K562 (cell line): Measurements from ENCODE around the gene ZNF689. TPM values are rescaled to one million over a fixed set of nuclear protein-coding genes. Genes with fewer than 3 reads are reported as not detected.
"Not testable (repeated sequence)": the region's sequence is repeated elsewhere in the genome, so short reads cannot be mapped to it uniquely, and the experiment has no call there.

Experiments used
- ATAC-seq: fragments of 200-7000 bp; cut with Tn5 transposase; 3 replicates; pipeline ENCODE4 v1.9.1; 2020; ENCODE audit warnings: moderate library complexity
- BruUV-seq: library from RNA; stranded (reverse); fragments of 400-500 nt; replicated peaks from 2 replicates; lab custom pipeline; 2021; lab: Mats Ljungman, UMichigan
- CTCF ChIA-PET: fragments of 300-600 bp; formaldehyde crosslinking; extraction: SDS; loops from one replicate; lab custom pipeline; 2021; ENCODE audit warnings: low intra/inter-chr PET ratio; lab: Yijun Ruan, JAX
- POLR2A ChIA-PET: fragments of 300-600, 350-650 bp; sonication (Branson Sonifier 250); formaldehyde crosslinking; extraction: SDS; loops from one replicate; lab custom pipeline; 2021; ENCODE audit warnings: antibody characterized with exemption, inconsistent platforms; lab: Yijun Ruan, JAX
- DNase-seq, 4 experiments: peaks; one replicate each; pipeline versions ENCODE4 v3.0.0 to v3.0.0-alpha.2; 2011 to 2018; ENCODE audit warnings: low spot score in 3 of 4, mixed read lengths in 3 of 4; ENCODE audit errors: extremely low read depth in 1 of 4
- FAIRE-seq: peaks from 2 replicates; lab custom pipeline; 2011; peaks lifted over from hg19 to GRCh38; lab: Jason Lieb, UNC
- H2AFZ ChIP-seq: 2 replicates; pipeline ENCODE4 v1.6.0; 2011; ENCODE audit warnings: low read depth, low read length, control low read depth, inconsistent platforms
- H3K27ac ChIP-seq: fragments of 200-600 bp; 3 replicates; pipeline ENCODE4 v1.8.0; 2011; ENCODE audit warnings: low read depth, mild to moderate bottlenecking, control low read depth, inconsistent platforms, low read length, moderate library complexity, mixed read lengths; ENCODE audit errors: extremely low read depth
- H3K27me3 ChIP-seq, 2 experiments: fragments of 300-600 bp in 1 of 2; 2 replicates in 1 of 2; 3 replicates in 1 of 2; pipeline versions ENCODE4 v1.6.0 to v1.8.0; 2011; ENCODE audit warnings: inconsistent platforms in 2 of 2, low read length in 2 of 2, mild to moderate bottlenecking in 1 of 2, mixed read lengths in 1 of 2, moderate library complexity in 1 of 2; ENCODE audit not compliant: control insufficient read depth in 2 of 2, insufficient read depth in 2 of 2
- H3K36me3 ChIP-seq: fragments of 300-600 bp; 3 replicates; pipeline ENCODE4 v1.8.0; 2011; ENCODE audit warnings: mild to moderate bottlenecking, low read length, inconsistent platforms; ENCODE audit not compliant: control insufficient read depth, insufficient read depth
- H3K4me1 ChIP-seq, 2 experiments: fragments of 200-600 bp in 1 of 2; replicated peaks in 1 of 2; 2 replicates in 1 of 2; 3 replicates in 1 of 2; pipeline versions ENCODE4 v1.5.1 to v1.8.0; 2011; ENCODE audit warnings: inconsistent platforms in 2 of 2, low read length in 2 of 2, mild to moderate bottlenecking in 1 of 2, mixed read lengths in 1 of 2, moderate library complexity in 1 of 2; ENCODE audit not compliant: control insufficient read depth in 2 of 2, insufficient read depth in 2 of 2
- H3K4me2 ChIP-seq: 2 replicates; pipeline ENCODE4 v1.6.1; 2011; ENCODE audit warnings: low read length, control low read depth, inconsistent platforms, mixed read lengths; ENCODE audit not compliant: insufficient read depth
- H3K4me3 ChIP-seq: fragments of 200-600 bp; sonication (generic), shearing (Covaris generic); 2 replicates; pipeline ENCODE4 v1.5.1; 2016; ENCODE audit warnings: control low read depth, inconsistent platforms
- H3K79me2 ChIP-seq: fragments of 200-600 bp; 3 replicates; pipeline ENCODE4 v1.8.0; 2011; ENCODE audit warnings: low read length, inconsistent platforms; ENCODE audit not compliant: control insufficient read depth, insufficient read depth
- H3K9ac ChIP-seq, 2 experiments: 2 replicates each; pipeline versions ENCODE4 v1.6.0 to v1.6.1; 2011; ENCODE audit warnings: low read depth in 2 of 2, low read length in 2 of 2, control low read depth in 1 of 2, inconsistent platforms in 1 of 2, mild to moderate bottlenecking in 1 of 2, mixed read lengths in 1 of 2; ENCODE audit not compliant: insufficient read depth in 1 of 2
- H3K9me1 ChIP-seq: one replicate; pipeline ENCODE4 v1.6.0; 2011; ENCODE audit warnings: inconsistent platforms, mild to moderate bottlenecking, low read length, moderate library complexity; ENCODE audit not compliant: control insufficient read depth, insufficient read depth
- H3K9me3 ChIP-seq: replicated peaks from 2 replicates; pipeline ENCODE4 v1.5.1; 2011; ENCODE audit warnings: low read depth, low read length, inconsistent platforms; ENCODE audit not compliant: control insufficient read depth, insufficient read depth
- H4K20me1 ChIP-seq: replicated peaks from 2 replicates; pipeline ENCODE4 v1.6.1; 2011; ENCODE audit warnings: low read length, inconsistent platforms, mixed read lengths; ENCODE audit not compliant: control insufficient read depth, insufficient read depth
- ATF7 ChIP-seq: fragments of 450-650 bp; IDR thresholded peaks from 2 replicates; pipeline ENCODE4 v1.7.1; 2014; ENCODE audit warnings: mild to moderate bottlenecking, moderate library complexity
- RBM25 ChIP-seq: fragments of 200-400 bp; formaldehyde crosslinking; IDR thresholded peaks from 2 replicates; pipeline ENCODE4 v1.6.1; 2018; ENCODE audit warnings: low read length, low read depth, moderate library complexity; ENCODE audit not compliant: severe bottlenecking
- TBP ChIP-seq: optimal IDR thresholded peaks from 2 replicates; pipeline ENCODE3; 2011; ENCODE audit warnings: low read depth, low read length, improper control_type of control experiment
- ZNF121 ChIP-seq: sonication (generic); formaldehyde crosslinking; conservative IDR thresholded peaks from 2 replicates; pipeline ENCODE4 v1.8.0; 2022; ENCODE audit warnings: missing genetic modification reagents
- WGBS: fragments of 100-300 bp; shearing (Covaris generic); methylation state at CpG from one replicate; pipeline ENCODE4 v1.1.6; 2016; ENCODE audit warnings: low coverage, mixed read lengths; ENCODE audit not compliant: insufficient coverage; ENCODE audit errors: missing lambda C conversion rate; 5-methylcytosine and 5-hydroxymethylcytosine counted together
- in situ Hi-C: fragments of 300-500 bp; cut with MboI; formaldehyde crosslinking; loops from 4 replicates; pipeline ENCODE4 v1.15.0; 2018; ENCODE audit warnings: inconsistent platforms, mixed read lengths
- intact Hi-C: fragments of 100-400 bp; cut with micrococcal nuclease; formaldehyde crosslinking; loops from 2 replicates; pipeline ENCODE4 v1.14.2; 2022
- polyA plus RNA-seq, 8 experiments: library from polyadenylated mRNA; depleted of rRNA in 4 of 8; stranded (reverse) in 5 of 8; unstranded in 3 of 8; fragments of >200 nt; fragmentation: Nextera tagmentation in 2 of 8; fragmentation: Illumina TruSeq in 1 of 8; extraction: Ambion mirVana in 2 of 8; extraction: Trizol in 1 of 8; gene quantifications; 2 replicates each; pipeline versions ENCODE4 v1.2.1 to v1.2.3, GENCODE V29; 2011 to 2014; ENCODE audit warnings: inconsistent platforms in 1 of 8, missing spikeins in 1 of 8
- total RNA-seq, 7 experiments: library from RNA; depleted of rRNA in 6 of 7; stranded (reverse); fragments of >200 nt in 6 of 7; fragmentation: Illumina TruSeq in 2 of 7; extraction: Trizol in 2 of 7; gene quantifications; 2 replicates each; pipeline versions ENCODE4 v1.2.1 to v1.2.3, GENCODE V29; 2011 to 2021; ENCODE audit warnings: low replicate concordance in 1 of 7

Gene ZNF689
- total and polyA plus RNA-seq, 9 of the 15 experiments (the other 6 are each of a cell fraction or from before 2014, with no cell fraction given): 5.4 to 15.4 (median 10.8) TPM

DNA sequence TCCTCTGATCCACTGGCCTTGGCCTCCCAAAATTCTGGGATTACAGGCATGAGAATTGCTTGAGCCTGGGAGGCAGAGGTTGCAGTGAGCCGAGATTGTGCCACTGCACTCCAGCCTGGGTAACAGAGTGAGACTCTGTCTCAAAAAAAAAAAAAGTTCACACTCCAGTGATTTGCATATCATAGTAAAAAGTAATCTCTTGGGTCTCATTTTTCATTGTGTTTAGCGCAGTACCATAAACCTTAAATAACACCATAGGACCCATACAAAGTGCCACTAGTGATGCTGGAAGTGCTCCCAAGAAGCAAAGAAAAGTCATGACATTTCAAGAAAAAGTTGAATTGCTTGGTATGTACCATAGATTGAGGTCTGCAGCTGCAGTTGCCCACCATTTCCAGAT, 20.6 kb downstream of the ZNF689 start:
- H3K27me3 ChIP-seq, intact Hi-C loops, H3K9me1 ChIP-seq, H4K20me1 ChIP-seq, H3K9ac ChIP-seq, POLR2A ChIA-PET, in situ Hi-C loops, ATAC-seq, H3K9me3 ChIP-seq, BruUV-seq, H3K4me3 ChIP-seq, H3K27ac ChIP-seq, CTCF ChIA-PET, FAIRE-seq, DNase-seq: not testable (repeated sequence)
- WGBS: 69% methylated on average over 2 of the region's 2 CpGs
- Histone ChIP-seq H3K4me2 (peak overlapping the region; percentile 41; the same call in 1 of the 2 replicates), H3K36me3 (peaks cover 15% of the 10 kb centered on the region), H3K79me2 (peaks cover 34% of the 10 kb centered on the region), H2AFZ (0 out of 2 replicates have a peak overlapping the region, but pooled peaks have one; percentile 21), H3K4me1 (peaks cover 13 to 29% of the 10 kb centered on the region in 2 experiments; a peak in 4 of 5 replicates)

DNA sequence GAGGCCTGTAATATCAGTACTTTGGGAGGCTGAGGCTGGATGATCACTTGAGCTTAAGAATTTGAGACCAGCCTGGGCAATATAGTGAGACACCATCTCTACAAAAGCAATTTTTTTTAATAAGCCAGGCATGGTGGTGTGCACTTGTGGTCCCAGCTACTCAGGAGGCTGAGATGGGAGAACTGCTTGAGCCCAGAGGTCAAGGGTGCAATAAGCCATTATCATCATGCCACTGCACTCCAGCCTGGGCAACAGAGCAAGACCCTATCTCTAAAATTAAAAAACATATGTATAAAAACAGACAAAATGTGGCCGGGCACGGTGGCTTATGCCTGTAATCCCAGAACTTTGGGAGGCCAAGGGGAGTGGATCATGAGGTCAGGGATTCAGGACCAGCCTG, 21.5 kb downstream of the ZNF689 start:
- ATAC-seq: no peak
- TF ChIP-seq ATF7: no peak
- peak; percentile 98 for TF ChIP-seq ZNF121 (CRISPR knock-in tag)
- no peak for TF ChIP-seq TBP
- TF ChIP-seq RBM25: peak; percentile 62
- Histone ChIP-seq H4K20me1 (no peaks in the 10 kb centered on the region), H3K36me3 (peaks cover 19% of the 10 kb centered on the region), H3K9me3 (no peaks in the 10 kb centered on the region), H3K27me3 (no peaks in the 10 kb centered on the region), H2AFZ (no peak overlapping the region), H3K4me2 (no peak overlapping the region), H3K9me1 (no peaks in the 10 kb centered on the region), H3K9ac (no peak overlapping the region), H3K27ac (no peak overlapping the region), H3K4me1 (peaks cover 13 to 29% of the 10 kb centered on the region in 2 experiments; a peak in 4 of 5 replicates), H3K79me2 (peaks cover 43% of the 10 kb centered on the region), H3K4me3 (no peak overlapping the region)
- no peak for DNase-seq
- no TSS peak for BruUV-seq
- in situ Hi-C loops: no loop called here
- no peak for FAIRE-seq
- 68% methylated on average over 2 of the region's 2 CpGs for WGBS
- CTCF ChIA-PET: interaction anchor here (0.6 kb wide), 1 partner anchor 100 kb away, joined by 4 read pairs; no protein-coding TSS in a partner anchor
- intact Hi-C loops: no loop called here
- POLR2A ChIA-PET: interaction anchor here (0.6 to 2.0 kb wide), 2 partner anchors 10 to 105 kb away, joined by 3 to 9 read pairs; no protein-coding TSS in a partner anchor
